ENCODE measurements around the gene MATCAP1.

Gene MATCAP1

DNA sequence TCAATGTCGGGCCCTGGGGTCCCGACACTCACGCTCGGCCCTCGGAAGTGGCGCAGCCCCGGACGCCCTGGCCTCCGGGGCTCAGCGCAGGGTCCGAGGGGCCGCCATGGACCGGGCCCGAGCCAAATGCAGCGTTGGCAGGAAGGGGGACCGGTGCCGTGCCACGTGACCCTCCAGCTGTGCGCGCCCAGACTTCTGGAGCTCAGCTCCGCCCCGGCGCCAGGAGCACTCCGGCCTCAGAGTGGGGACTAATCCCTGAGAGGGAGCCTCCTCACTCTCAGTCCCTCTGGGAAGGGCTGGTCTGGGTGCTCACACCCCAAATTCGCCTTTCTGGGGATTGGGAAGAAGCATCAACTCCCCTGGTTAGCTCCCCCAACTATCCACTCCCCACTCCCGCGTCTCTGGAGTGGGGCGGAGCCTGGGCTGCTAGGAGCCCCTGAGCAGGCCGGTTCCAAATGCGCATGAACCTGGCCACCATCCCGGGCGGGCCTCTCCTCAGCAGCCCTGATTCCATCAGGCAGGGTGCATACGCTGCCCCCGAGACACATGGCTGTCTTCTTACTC is 32.8 kb downstream of the MATCAP1 start, which contains the start of gene B3GNT9:
B3GNT9 (minus strand) TSS at position 166 of the 564 bp plus-strand sequence. CDS start 513 bp downstream, outside the sequence.
- TF ChIP-seq POLR2AphosphoS5 (IDR thresholded peaks at IDR 0.05; ENCODE audit: low read depth) = no peak
- TF ChIP-seq, protein P1, sequence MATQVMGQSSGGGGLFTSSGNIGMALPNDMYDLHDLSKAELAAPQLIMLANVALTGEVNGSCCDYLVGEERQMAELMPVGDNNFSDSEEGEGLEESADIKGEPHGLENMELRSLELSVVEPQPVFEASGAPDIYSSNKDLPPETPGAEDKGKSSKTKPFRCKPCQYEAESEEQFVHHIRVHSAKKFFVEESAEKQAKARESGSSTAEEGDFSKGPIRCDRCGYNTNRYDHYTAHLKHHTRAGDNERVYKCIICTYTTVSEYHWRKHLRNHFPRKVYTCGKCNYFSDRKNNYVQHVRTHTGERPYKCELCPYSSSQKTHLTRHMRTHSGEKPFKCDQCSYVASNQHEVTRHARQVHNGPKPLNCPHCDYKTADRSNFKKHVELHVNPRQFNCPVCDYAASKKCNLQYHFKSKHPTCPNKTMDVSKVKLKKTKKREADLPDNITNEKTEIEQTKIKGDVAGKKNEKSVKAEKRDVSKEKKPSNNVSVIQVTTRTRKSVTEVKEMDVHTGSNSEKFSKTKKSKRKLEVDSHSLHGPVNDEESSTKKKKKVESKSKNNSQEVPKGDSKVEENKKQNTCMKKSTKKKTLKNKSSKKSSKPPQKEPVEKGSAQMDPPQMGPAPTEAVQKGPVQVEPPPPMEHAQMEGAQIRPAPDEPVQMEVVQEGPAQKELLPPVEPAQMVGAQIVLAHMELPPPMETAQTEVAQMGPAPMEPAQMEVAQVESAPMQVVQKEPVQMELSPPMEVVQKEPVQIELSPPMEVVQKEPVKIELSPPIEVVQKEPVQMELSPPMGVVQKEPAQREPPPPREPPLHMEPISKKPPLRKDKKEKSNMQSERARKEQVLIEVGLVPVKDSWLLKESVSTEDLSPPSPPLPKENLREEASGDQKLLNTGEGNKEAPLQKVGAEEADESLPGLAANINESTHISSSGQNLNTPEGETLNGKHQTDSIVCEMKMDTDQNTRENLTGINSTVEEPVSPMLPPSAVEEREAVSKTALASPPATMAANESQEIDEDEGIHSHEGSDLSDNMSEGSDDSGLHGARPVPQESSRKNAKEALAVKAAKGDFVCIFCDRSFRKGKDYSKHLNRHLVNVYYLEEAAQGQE (IDR thresholded peaks at IDR 0.05; ENCODE audit: insufficient replicate concordance, low read depth) = no peak
- no peak for TF ChIP-seq GABPA (IDR thresholded peaks at IDR 0.05; ENCODE audit: low read depth)
- TF ChIP-seq CTCF (IDR thresholded peaks at IDR 0.05; ENCODE audit: insufficient read depth, low read length) = no peak
- TF ChIP-seq SPI1 (IDR thresholded peaks at IDR 0.05; ENCODE audit: borderline replicate concordance, low read depth) = no peak
- DNase-seq (ENCODE audit: low read depth in 1 of 2, low spot score in 1 of 2) = no peak
- Histone ChIP-seq H3K4me3 (replicated peaks; ENCODE audit: insufficient read depth, low read length) (peak within 1 kb of the TSS; percentile 29), H3K27ac (replicated peaks) (no peak within 1 kb of the TSS), H3K27me3 (ENCODE audit: insufficient read depth, poor library complexity, severe bottlenecking) (peaks cover 16% of the 10 kb centered on the region)

DNA sequence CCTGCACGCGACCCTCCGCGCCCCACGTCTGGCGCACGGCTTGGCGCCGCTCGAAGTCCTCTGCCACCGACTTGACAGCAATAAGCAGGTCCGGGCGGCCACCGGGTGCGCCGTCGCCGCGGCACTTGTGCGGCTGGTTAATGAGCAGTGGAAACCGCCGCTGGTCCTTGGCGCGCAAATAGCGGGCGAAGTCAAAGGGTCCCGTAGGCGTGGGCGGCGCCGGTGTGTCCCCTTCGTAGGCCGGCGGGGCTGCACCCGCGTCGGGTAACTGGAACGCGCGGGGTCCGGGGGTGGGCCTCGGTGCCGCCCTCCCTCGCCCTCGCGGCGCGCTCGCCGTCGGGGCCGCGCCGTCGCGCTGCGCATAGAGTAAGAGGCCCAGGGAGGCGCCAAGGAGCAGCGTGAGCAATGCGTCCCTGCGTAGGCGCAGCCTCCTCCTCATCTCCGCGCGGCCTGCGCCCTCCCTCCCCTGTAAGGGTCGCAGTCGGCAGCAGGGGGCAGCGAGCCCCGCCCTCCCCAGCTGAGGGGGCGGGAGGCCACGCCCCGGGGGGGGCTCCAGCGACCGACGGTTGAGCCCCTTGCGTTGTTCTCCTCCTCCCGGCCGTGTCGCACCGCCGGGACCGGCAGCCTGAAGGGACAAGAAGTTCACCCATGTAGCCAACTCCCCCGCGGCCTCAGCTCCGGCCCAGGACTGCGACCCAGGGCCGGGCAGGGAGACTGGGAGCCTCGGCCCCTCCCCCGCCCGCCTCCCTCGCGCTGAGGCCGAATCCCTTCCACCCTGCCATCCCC is 33.5 kb downstream of the MATCAP1 start:
- Histone ChIP-seq H3K4me3 (replicated peaks; ENCODE audit: insufficient read depth, low read length) (peak overlapping the region; percentile 29), H3K27me3 (ENCODE audit: insufficient read depth, poor library complexity, severe bottlenecking) (peaks cover 14% of the 10 kb centered on the region), H3K27ac (replicated peaks) (no peak overlapping the region)
- TF ChIP-seq GABPA (IDR thresholded peaks at IDR 0.05; ENCODE audit: low read depth) = no peak
- no peak for TF ChIP-seq CTCF (IDR thresholded peaks at IDR 0.05; ENCODE audit: insufficient read depth, low read length)
- no peak for DNase-seq (ENCODE audit: low read depth in 1 of 2, low spot score in 1 of 2)

- Histone ChIP-seq H3K27me3 (ENCODE audit: insufficient read depth, poor library complexity, severe bottlenecking) (peaks cover 14% of the 10 kb centered on the region), H3K27ac (replicated peaks) (no peak overlapping the region), H3K4me3 (replicated peaks; ENCODE audit: insufficient read depth, low read length) (no peak overlapping the region)
- no peak for DNase-seq (ENCODE audit: low read depth in 1 of 2, low spot score in 1 of 2)
- TF ChIP-seq GABPA (IDR thresholded peaks at IDR 0.05; ENCODE audit: low read depth) (no peak), POLR2AphosphoS5 (IDR thresholded peaks at IDR 0.05; ENCODE audit: low read depth) (no peak), SPI1 (IDR thresholded peaks at IDR 0.05; ENCODE audit: borderline replicate concordance, low read depth) (no peak), CTCF (IDR thresholded peaks at IDR 0.05; ENCODE audit: insufficient read depth, low read length) (no peak)
- TF ChIP-seq, protein P1 (IDR thresholded peaks at IDR 0.05; ENCODE audit: insufficient replicate concordance, low read depth) = no peak
These were observed 34.3 kb downstream of the MATCAP1 start for GRCh38 chr16:67149276-67150046.

All from HL-60 (cell line).